Stimulated activated CD8-positive, alpha-beta memory T cell treated with anti-CD3 and anti-CD28 coated beads, Interleukin-12 subunit alpha, Interleukin-12 subunit beta, amount 100 ng/mL, for 4 hours (primary cell): ENCODE measurements around the gene CACNA1E.

Experiments
- DNase-seq: peaks from one replicate; pipeline ENCODE4 v3.0.0-alpha.2; 2020; ENCODE audit warnings: low read depth

The CACNA1E gene

GRCh38 chr1:181637998-181638397 is 154.7 kb downstream of the CACNA1E start:
- DNase-seq = no peak

GRCh38 chr1:181640956-181641355 is 157.6 kb downstream of the CACNA1E start:
- DNase-seq = no peak

GRCh38 chr1:181643631-181644030 is 160.3 kb downstream of the CACNA1E start:
- DNase-seq = no peak

GRCh38 chr1:181645171-181645570 is 161.9 kb downstream of the CACNA1E start:
- no peak for DNase-seq

- no peak for DNase-seq
Observed at GRCh38 chr1:181646710-181647109, 163.4 kb downstream of the CACNA1E start.

GRCh38 chr1:181647314-181648035 is 164.2 kb downstream of the CACNA1E start:
- DNase-seq = no peak

- no peak for DNase-seq
Observed at GRCh38 chr1:181651276-181651675, 168.0 kb downstream of the CACNA1E start.

GRCh38 chr1:181655756-181656155 is 172.4 kb downstream of the CACNA1E start:
- DNase-seq = no peak

- DNase-seq = no peak
Observed at GRCh38 chr1:181656491-181656890, 173.2 kb downstream of the CACNA1E start.

- DNase-seq = no peak
Observed at GRCh38 chr1:181658581-181658980, 175.3 kb downstream of the CACNA1E start.

- DNase-seq = no peak
Observed at GRCh38 chr1:181659321-181659957, 176.1 kb downstream of the CACNA1E start.

- DNase-seq = no peak
Observed at GRCh38 chr1:181660621-181661020, 177.3 kb downstream of the CACNA1E start.

- DNase-seq = no peak
Observed at GRCh38 chr1:181661569-181661968, 178.3 kb downstream of the CACNA1E start.

GRCh38 chr1:181662606-181663005 is 179.3 kb downstream of the CACNA1E start:
- DNase-seq = no peak

- no peak for DNase-seq
Observed at GRCh38 chr1:181664543-181664942, 181.2 kb downstream of the CACNA1E start.

GRCh38 chr1:181669246-181669645 is 185.9 kb downstream of the CACNA1E start:
- DNase-seq = no peak

GRCh38 chr1:181674617-181675016 is 191.3 kb downstream of the CACNA1E start:
- DNase-seq = no peak

GRCh38 chr1:181675091-181675917 is 192.0 kb downstream of the CACNA1E start:
- DNase-seq = no peak

- no peak for DNase-seq
Observed at GRCh38 chr1:181675918-181676190, 192.5 kb downstream of the CACNA1E start.

- DNase-seq = no peak
Observed at GRCh38 chr1:181676269-181676668, 193.0 kb downstream of the CACNA1E start.

GRCh38 chr1:181680332-181680731 is 197.0 kb downstream of the CACNA1E start:
- DNase-seq = no peak

- no peak for DNase-seq
Observed at GRCh38 chr1:181680871-181681270, 197.6 kb downstream of the CACNA1E start.

- DNase-seq = no peak
Observed at GRCh38 chr1:181685211-181685610, 201.9 kb downstream of the CACNA1E start.
